ENCODE measurements around the gene CHST11.

- TF ChIP-seq ZNF668 (CRISPR knock-in tag; IDR thresholded peaks at IDR 0.05), result no peak
- no peak for TF ChIP-seq ZBTB43 (CRISPR knock-in tag; IDR thresholded peaks at IDR 0.05)
- no peak for TF ChIP-seq TCF7L2 (IDR thresholded peaks at IDR 0.05; ENCODE audit: low read depth, low read length)
Observed at GRCh38 chr12:104638851-104639240, 182.1 kb downstream of the CHST11 start.
